ENCODE results near the gene CORO1C.

The CORO1C gene

GRCh38 chr12:108641446-108642268 lies 89.7 kb downstream of the CORO1C start:
- no peak for TF ChIP-seq CTCF (conservative IDR thresholded peaks at IDR 0.05; ENCODE audit: low read depth, low read length)
- H3K4me3 ChIP-seq (ENCODE audit: low read depth, low read length) = no peak overlapping the region
- no peak for DNase-seq (ENCODE audit: low read depth)

- no peak for TF ChIP-seq CTCF (conservative IDR thresholded peaks at IDR 0.05; ENCODE audit: low read depth, low read length)
- DNase-seq (ENCODE audit: low read depth) = peak; percentile 75
- H3K4me3 ChIP-seq (ENCODE audit: low read depth, low read length) = no peak overlapping the region
Observed at GRCh38 chr12:108640802-108641445, 90.4 kb downstream of the CORO1C start.

DNA sequence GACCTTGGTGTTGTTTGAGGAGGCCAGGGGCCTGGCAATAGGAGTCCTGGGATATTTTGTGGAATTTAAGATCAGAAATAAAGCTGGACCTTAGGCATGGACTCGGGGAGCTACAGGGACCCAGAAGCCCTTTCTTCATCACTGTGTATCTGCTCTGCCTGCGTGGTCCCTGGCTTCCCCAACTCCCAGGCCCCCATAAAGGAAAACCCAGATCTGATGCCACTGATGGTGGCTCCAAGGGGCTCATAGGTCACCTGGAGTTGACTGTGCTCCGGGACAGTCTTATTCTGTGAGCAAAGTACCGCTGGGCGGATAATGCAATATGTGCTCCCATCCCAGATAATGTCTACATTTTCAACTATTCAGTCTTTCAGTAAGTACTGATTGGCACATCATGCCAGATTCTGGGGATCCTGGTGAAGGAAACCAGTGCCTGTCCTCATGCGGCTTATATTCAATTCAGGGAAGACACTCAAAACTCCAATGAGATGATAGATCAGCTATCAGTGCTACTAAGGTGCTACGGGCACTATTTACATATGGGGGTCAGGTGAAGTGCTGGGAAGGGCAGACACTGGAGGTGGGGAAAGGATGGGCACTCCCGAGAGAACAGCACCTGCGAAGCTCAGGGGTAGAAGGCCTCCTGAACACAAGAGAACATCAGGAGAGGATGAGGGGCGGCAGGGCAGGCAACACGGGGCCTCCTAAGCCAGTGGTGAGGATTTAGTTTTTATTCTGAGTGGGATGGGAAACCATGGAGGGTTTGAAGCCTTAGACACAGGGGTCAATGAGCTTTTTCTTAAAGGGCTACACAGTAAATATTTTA lies 92.1 kb downstream of the CORO1C start:
- H3K4me3 ChIP-seq (ENCODE audit: low read depth, low read length) = no peak overlapping the region
- no peak for TF ChIP-seq CTCF (conservative IDR thresholded peaks at IDR 0.05; ENCODE audit: low read depth, low read length)
- no peak for DNase-seq (ENCODE audit: low read depth)

DNA sequence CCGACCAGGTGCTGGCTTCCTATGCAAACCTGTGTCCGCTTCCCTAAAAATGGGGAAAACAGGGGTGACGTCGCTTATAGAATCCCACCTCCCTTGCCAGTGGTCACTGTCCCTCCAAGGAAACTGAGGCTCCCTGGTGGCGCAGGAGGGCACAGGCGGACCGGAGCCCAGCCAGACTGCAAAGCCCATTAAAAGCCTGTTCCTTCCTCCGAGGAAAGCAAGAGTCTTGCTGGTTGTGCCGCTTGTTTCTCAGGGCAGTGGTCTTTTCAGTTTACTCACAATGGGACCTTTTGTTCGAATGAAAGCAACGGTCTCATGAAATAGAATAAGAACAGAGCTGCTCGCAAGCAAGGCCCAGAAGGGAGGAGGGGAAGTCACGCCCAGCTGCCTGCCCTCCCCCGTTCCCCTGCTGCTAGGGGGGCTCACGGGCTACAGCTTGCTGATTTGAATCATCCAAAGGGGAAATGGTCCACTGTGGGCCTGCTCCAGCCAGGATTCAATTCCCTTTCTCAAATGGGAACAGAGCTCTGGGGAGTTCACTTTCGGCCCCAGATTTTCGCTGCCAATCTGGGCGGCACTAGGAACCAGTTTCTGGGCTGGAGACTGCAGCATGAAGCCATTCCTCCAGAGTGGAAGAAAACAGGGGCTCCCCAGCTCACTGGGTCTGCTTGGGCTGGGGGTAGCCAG lies 93.0 kb downstream of the CORO1C start:
- no peak overlapping the region for H3K4me3 ChIP-seq (ENCODE audit: low read depth, low read length)
- no peak for DNase-seq (ENCODE audit: low read depth)
- no peak for TF ChIP-seq CTCF (conservative IDR thresholded peaks at IDR 0.05; ENCODE audit: low read depth, low read length)

DNA sequence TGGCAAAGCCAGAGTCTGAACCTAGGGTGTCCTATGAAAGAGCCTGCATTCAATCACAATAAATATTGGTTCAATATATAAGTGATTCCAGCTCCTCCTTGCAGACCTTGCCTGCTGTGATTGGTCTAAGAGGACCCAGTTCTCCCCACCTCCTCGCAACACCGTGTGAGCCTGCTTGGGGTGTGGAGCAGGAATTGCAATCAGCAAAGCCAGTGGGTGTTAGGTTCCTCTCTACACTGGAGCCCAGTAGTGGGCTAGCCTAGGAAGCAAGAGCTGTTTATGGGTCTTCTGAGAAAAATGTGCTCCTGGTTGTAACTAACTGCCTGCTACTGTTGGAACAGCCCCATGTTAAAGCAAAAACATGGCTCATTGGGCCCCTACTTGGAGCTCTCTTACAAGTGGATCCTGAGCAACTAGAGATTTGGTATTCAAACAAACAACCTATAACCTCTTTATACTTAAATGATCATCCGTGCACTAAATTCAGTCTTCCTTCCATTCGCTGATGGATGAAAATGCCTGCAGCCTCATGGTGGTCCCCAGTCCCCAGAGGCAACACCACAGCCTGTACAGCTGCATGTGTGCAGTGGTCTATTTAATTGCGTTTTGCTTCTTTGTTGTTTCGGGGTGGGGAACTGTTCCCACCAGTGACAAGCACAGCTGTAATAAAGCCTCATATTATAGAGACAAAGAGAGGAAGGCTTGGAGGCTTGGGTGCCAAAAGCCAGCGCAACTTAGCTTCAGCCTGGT lies 93.9 kb downstream of the CORO1C start:
- TF ChIP-seq CTCF (conservative IDR thresholded peaks at IDR 0.05; ENCODE audit: low read depth, low read length) = no peak
- no peak overlapping the region for H3K4me3 ChIP-seq (ENCODE audit: low read depth, low read length)
- no peak for DNase-seq (ENCODE audit: low read depth)
